Tibial nerve (tissue), 3 donors: Measurements from ENCODE around the gene PRDX3.

Source experiments
- CTCF ChIP-seq, 5 experiments: fragments of 200-600 bp in 3 of 5; fragments of 450-650 bp in 2 of 5; sonication (generic) in 3 of 5; IDR thresholded peaks; one replicate each; pipeline ENCODE4 v1.5.1; 2016 to 2019; ENCODE audit warnings: antibody characterized with exemption in 5 of 5, mild to moderate bottlenecking in 3 of 5, moderate library complexity in 2 of 5
- POLR2A ChIP-seq, 2 donors: fragments of 450-650 bp; IDR thresholded peaks; one replicate each; pipeline ENCODE4 v1.6.1; 2017; ENCODE audit warnings: antibody characterized with exemption in 2 of 2, mild to moderate bottlenecking in 2 of 2, moderate library complexity in 2 of 2

- no peak for TF ChIP-seq CTCF (IDR thresholded peaks at IDR 0.05)
- TF ChIP-seq POLR2A (IDR thresholded peaks at IDR 0.05): no peak
Observed at GRCh38 chr10:119203006-119203405, 24.4 kb upstream of the PRDX3 start.
